Stomach (tissue), 4 donors: Measurements from ENCODE around the gene HAO2.

Experiments
- EP300 ChIP-seq: sonication (generic); formaldehyde crosslinking; IDR thresholded peaks from one replicate; pipeline ENCODE4 v1.6.1; 2017; ENCODE audit warnings: antibody characterized with exemption
- POLR2A ChIP-seq, 4 donors: fragments of 450-650 bp; IDR thresholded peaks; one replicate each; pipeline ENCODE4 v1.6.1; 2016; ENCODE audit warnings: antibody characterized with exemption in 4 of 4, control low read depth in 2 of 4, mild to moderate bottlenecking in 1 of 4, moderate library complexity in 1 of 4
- POLR2AphosphoS5 ChIP-seq, 3 donors: sonication (generic); formaldehyde crosslinking; IDR thresholded peaks; one replicate each; pipeline ENCODE4 v1.6.1; 2016; ENCODE audit warnings: antibody characterized with exemption in 3 of 3
- TF ChIP-seq, protein P1 (sequence below), 7 experiments: fragments of 450-650 bp in 4 of 7; fragments of 200-600 bp in 3 of 7; sonication (generic) in 3 of 7; IDR thresholded peaks; one replicate each; pipeline ENCODE4 v1.5.1; 2016 to 2019; ENCODE audit warnings: antibody characterized with exemption in 7 of 7, control low read depth in 2 of 7, mild to moderate bottlenecking in 1 of 7

DNA sequence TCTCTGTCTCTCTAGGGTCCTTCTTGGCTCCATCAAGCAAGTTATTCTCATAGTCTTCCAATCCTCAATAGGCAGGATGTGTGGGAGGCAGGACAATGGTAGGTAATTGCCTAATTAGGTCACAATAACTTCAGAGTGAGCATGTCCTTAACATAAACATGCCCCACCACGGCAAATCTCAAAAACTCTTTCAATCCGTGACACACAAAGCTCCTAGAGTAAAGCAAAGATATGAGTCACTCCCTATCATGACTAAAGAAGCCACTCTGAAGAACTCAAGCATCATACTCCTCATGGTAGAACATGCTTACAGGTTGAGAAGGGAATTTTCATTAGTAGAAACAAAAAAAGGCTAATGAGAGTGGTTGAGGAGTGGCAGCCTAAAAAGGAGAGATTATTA is 4.9 kb downstream of the HAO2 start:
- TF ChIP-seq, protein P1, sequence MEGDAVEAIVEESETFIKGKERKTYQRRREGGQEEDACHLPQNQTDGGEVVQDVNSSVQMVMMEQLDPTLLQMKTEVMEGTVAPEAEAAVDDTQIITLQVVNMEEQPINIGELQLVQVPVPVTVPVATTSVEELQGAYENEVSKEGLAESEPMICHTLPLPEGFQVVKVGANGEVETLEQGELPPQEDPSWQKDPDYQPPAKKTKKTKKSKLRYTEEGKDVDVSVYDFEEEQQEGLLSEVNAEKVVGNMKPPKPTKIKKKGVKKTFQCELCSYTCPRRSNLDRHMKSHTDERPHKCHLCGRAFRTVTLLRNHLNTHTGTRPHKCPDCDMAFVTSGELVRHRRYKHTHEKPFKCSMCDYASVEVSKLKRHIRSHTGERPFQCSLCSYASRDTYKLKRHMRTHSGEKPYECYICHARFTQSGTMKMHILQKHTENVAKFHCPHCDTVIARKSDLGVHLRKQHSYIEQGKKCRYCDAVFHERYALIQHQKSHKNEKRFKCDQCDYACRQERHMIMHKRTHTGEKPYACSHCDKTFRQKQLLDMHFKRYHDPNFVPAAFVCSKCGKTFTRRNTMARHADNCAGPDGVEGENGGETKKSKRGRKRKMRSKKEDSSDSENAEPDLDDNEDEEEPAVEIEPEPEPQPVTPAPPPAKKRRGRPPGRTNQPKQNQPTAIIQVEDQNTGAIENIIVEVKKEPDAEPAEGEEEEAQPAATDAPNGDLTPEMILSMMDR (IDR thresholded peaks at IDR 0.05), result no peak
- TF ChIP-seq POLR2A (IDR thresholded peaks at IDR 0.05) (no peak), POLR2AphosphoS5 (IDR thresholded peaks at IDR 0.05) (no peak), EP300 (no peak)
